ENCODE data around the gene DUSP28.

The DUSP28 gene

GRCh38 chr2:240597054-240597418, 36.9 kb downstream of the DUSP28 start:
- H3K27ac ChIP-seq: no peak overlapping the region
- TF ChIP-seq CTCF (conservative IDR thresholded peaks at IDR 0.05): no peak

GRCh38 chr2:240597419-240598181, 37.4 kb downstream of the DUSP28 start:
- H3K27ac ChIP-seq: no peak overlapping the region
- TF ChIP-seq CTCF (conservative IDR thresholded peaks at IDR 0.05): no peak

- H3K27ac ChIP-seq: no peak overlapping the region
- no peak for TF ChIP-seq CTCF (conservative IDR thresholded peaks at IDR 0.05)
Measured at GRCh38 chr2:240598311-240598911, 38.3 kb downstream of the DUSP28 start.

- no peak overlapping the region for H3K27ac ChIP-seq
- no peak for TF ChIP-seq CTCF (conservative IDR thresholded peaks at IDR 0.05)
Measured at GRCh38 chr2:240599141-240599583, 39.0 kb downstream of the DUSP28 start.

- H3K27ac ChIP-seq: no peak overlapping the region
- no peak for TF ChIP-seq CTCF (conservative IDR thresholded peaks at IDR 0.05)
Measured at GRCh38 chr2:240600451-240600961, 40.3 kb downstream of the DUSP28 start.

DNA sequence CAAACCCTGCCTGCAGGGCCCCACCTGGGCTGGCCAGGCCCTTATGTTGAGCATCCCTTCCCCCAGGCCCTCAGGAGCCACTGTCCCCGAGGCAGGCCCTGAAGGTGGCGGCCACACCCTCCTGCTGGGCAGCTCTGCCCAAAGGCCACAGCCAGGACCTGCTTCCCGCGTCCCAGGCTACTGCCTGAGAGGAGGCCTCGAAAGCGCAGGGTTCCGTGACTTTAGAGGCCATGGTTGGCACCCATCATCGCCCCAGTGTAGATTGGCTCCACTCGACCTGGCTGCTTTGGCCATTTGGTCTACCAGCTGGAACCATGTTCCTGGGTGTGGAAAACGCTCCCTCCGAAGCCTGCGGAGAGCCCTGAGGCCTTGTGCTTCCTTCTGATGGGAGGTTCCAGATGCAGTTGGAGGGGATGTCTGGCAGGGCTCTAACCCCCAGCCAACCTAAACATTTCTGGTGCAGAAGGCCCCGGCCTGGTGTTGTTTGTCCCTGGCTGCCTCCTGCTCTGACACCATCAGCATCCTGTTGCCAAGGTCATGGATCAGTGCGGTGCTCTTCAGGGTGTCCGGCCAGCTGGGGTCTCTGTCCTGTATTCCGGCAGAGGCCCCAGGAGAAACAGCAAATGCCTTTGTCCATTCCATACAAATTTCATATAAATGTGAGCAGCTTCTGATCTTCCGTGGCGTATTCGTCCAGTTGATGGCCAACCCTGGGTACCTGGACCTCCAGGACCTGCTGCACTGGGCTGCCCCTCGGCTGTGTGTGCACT, 41.1 kb downstream of the DUSP28 start:
- no peak for TF ChIP-seq CTCF (conservative IDR thresholded peaks at IDR 0.05)
- no peak overlapping the region for H3K27ac ChIP-seq

DNA sequence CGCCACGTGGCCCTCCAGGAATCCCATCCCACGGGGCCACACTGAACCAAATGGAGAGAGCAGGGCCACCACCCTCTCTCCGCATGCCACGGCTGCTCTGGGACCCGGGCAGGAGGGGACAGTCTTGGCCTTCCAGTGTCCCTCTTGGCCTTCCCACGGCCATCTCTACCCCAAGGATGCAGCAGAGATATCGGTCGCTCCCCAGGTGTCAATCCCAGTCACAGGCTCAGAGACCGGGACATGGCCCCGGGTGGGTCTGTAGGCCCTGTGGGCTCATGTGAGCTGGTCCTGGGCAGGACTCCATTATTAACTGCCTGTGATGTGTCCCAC, 41.6 kb downstream of the DUSP28 start:
- H3K27ac ChIP-seq: no peak overlapping the region
- no peak for TF ChIP-seq CTCF (conservative IDR thresholded peaks at IDR 0.05)
